ENCODE data around the gene GPBP1L1. TPM values are rescaled to one million over a fixed set of nuclear protein-coding genes. Genes with fewer than 3 reads are reported as not detected.

GPBP1L1 gene
- total RNA-seq, 1 experiment from 2014 or later, result 110 TPM

DNA sequence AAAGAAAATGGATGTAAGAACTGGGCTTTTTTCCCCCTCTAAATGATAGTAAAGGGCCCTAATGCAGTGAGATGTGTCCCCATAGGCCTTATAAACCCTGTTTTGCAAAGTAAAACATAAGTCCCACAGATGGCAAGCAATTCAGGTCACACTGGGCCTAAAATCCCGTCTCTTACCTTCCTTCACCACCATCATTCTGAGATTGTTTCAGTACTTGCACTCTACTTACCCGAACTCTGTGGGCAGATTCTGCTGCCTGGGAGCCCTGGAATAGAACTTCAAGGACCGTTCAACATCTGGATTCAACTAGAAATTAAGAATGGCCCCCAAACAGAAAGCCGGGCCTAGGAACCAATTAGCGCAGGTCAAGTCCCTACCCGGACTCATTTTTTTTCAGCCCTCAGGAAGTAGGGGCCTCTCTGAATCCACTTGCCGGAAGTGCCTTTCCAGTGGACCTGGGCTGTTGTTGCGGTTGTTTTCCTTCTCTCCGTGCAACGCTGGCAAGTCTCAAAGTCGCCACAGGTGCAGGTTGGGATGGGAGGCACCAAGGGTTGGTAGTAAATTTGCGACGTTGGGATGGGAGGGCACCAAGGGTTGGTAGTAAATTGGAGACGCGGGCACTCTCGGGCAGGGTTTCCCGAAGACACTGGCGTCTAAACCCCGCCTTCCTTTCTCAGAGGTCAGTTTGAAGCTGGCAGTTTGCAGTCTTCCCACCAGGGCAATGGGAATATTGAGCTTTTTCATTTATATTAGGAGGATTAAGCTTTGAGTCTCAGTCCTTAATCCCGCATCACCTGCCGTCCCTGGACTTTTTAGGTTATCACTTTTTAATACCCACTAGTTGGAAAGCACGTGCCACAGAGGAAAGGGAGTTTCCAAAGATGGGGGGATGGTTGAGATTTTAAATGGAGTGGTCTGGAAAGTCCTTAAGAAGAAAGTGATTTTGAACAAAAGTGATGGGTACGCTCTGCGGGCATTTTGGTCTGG is 1.7 kb upstream of the GPBP1L1 start, which contains the start of gene TMEM69:
Gene TMEM69, plus strand, starts transcription at position 428 of the 987 bp plus-strand sequence. CDS start 2,888 bp downstream, outside the sequence.
- no peaks in the 10 kb centered on the region for H3K9me3 ChIP-seq (ENCODE audit: control insufficient read depth in 1 of 2, insufficient read depth in 1 of 2, low read depth in 1 of 2, low read length in 2 of 2)
- peaks cover 3 to 23% of the 10 kb centered on the region in 2 experiments; a peak in 3 of 4 replicates for H3K4me1 ChIP-seq (ENCODE audit: control insufficient read depth in 1 of 2, insufficient read depth in 2 of 2, low read length in 2 of 2)
- BruUV-seq (replicated peaks), result TSS peak; percentile 65
- intact Hi-C loops (cut with micrococcal nuclease), result loop anchor here (1.0 to 10.0 kb wide), 4 partner anchors 63 to 491 kb away; partner anchors contain the start of genes IPP, MAST2 and PRDX1
- no peak for TF ChIP-seq CBX3 (IDR thresholded peaks at IDR 0.05; ENCODE audit: low read depth)
- 0 out of 2 replicates have a peak, but pooled peaks have one; percentile 6 for TF ChIP-seq ZFX (IDR thresholded peaks at IDR 0.05)
- TF ChIP-seq ELF1 (IDR thresholded peaks at IDR 0.05; ENCODE audit: borderline replicate concordance, low read depth), result no peak
- TF ChIP-seq, protein P1, sequence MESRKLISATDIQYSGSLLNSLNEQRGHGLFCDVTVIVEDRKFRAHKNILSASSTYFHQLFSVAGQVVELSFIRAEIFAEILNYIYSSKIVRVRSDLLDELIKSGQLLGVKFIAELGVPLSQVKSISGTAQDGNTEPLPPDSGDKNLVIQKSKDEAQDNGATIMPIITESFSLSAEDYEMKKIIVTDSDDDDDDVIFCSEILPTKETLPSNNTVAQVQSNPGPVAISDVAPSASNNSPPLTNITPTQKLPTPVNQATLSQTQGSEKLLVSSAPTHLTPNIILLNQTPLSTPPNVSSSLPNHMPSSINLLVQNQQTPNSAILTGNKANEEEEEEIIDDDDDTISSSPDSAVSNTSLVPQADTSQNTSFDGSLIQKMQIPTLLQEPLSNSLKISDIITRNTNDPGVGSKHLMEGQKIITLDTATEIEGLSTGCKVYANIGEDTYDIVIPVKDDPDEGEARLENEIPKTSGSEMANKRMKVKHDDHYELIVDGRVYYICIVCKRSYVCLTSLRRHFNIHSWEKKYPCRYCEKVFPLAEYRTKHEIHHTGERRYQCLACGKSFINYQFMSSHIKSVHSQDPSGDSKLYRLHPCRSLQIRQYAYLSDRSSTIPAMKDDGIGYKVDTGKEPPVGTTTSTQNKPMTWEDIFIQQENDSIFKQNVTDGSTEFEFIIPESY (IDR thresholded peaks at IDR 0.05; ENCODE audit: extremely low read depth, insufficient replicate concordance, low read length), result no peak
- TF ChIP-seq CEBPB (IDR thresholded peaks at IDR 0.05; ENCODE audit: low read depth), result no peak
- peak; percentile 90 for TF ChIP-seq POLR2AphosphoS5 (IDR thresholded peaks at IDR 0.05; ENCODE audit: low read depth, low read length)
- no peak for TF ChIP-seq SIN3A (IDR thresholded peaks at IDR 0.05; ENCODE audit: low read depth)
- TF ChIP-seq YY1 (IDR thresholded peaks at IDR 0.05; ENCODE audit: extremely low read depth, insufficient replicate concordance, low read depth, low read length), result peak; percentile 87
- no peak for TF ChIP-seq JUND (IDR thresholded peaks at IDR 0.05)
- TF ChIP-seq, protein P2, sequence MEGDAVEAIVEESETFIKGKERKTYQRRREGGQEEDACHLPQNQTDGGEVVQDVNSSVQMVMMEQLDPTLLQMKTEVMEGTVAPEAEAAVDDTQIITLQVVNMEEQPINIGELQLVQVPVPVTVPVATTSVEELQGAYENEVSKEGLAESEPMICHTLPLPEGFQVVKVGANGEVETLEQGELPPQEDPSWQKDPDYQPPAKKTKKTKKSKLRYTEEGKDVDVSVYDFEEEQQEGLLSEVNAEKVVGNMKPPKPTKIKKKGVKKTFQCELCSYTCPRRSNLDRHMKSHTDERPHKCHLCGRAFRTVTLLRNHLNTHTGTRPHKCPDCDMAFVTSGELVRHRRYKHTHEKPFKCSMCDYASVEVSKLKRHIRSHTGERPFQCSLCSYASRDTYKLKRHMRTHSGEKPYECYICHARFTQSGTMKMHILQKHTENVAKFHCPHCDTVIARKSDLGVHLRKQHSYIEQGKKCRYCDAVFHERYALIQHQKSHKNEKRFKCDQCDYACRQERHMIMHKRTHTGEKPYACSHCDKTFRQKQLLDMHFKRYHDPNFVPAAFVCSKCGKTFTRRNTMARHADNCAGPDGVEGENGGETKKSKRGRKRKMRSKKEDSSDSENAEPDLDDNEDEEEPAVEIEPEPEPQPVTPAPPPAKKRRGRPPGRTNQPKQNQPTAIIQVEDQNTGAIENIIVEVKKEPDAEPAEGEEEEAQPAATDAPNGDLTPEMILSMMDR (IDR thresholded peaks at IDR 0.05 in 2 of 3, conservative IDR thresholded peaks at IDR 0.05 in 1 of 3; ENCODE audit: borderline replicate concordance in 1 of 3, insufficient read depth in 1 of 3, low read depth in 2 of 3, low read length in 2 of 3), result peak in 2 of 3 experiments; percentile 17 to 27; a peak in 1 of 6 replicates
- TF ChIP-seq POLR2A (IDR thresholded peaks at IDR 0.05; ENCODE audit: borderline replicate concordance, extremely low read depth, insufficient read depth, insufficient read length), result no peak
- TF ChIP-seq EZH2phosphoT487 (IDR thresholded peaks at IDR 0.05; ENCODE audit: borderline replicate concordance), result no peak
- TF ChIP-seq EGR1 (IDR thresholded peaks at IDR 0.05; ENCODE audit: low read depth), result no peak
- ATAC-seq (peak; percentile 29), DNase-seq (ENCODE audit: low read depth, low spot score) (peak; percentile 88)
- H3K9ac ChIP-seq (ENCODE audit: low read length), result peak within 1 kb of the TSS; percentile 91
- peak within 1 kb of the TSS; percentile 56 to 77 for H3K4me3 ChIP-seq (replicated peaks in 1 of 2; ENCODE audit: low read depth in 1 of 2, low read length in 2 of 2)
- ChIA-PET POLR2A (interaction anchor here (0.5 to 0.9 kb wide), 3 partner anchors 11 to 170 kb away, joined by 3 to 8 read pairs (median 3); no protein-coding TSS in a partner anchor), CTCF (no interaction called here), RAD21 (ENCODE audit: low non-redundant PET in 1 of 2, low total read pairs in 2 of 2, uncharacterized antibody in 2 of 2, unreplicated experiment in 2 of 2) (no interaction called here)
- H3K27me3 ChIP-seq (ENCODE audit: insufficient read depth, low read length), result no peaks in the 10 kb centered on the region
- H2AFZ ChIP-seq (ENCODE audit: low read depth, low read length, poor library complexity, severe bottlenecking), result peak within 1 kb of the TSS; percentile 60
- peak within 1 kb of the TSS; percentile 94 for H3K27ac ChIP-seq (ENCODE audit: low read depth, low read length)
- H3K79me2 ChIP-seq (ENCODE audit: insufficient read depth, low read length), result peaks cover 79% of the 10 kb centered on the region
- peaks cover 7 to 22% of the 10 kb centered on the region in 2 experiments for H3K36me3 ChIP-seq (ENCODE audit: control insufficient read depth in 1 of 2, insufficient read depth in 2 of 2, low read length in 2 of 2)
- H4K20me1 ChIP-seq (ENCODE audit: insufficient read depth), result peaks cover 5% of the 10 kb centered on the region; the same call in 1 of the 2 replicates
- H3K4me2 ChIP-seq (ENCODE audit: low read length), result peak within 1 kb of the TSS; percentile 89
- H3K9me2 ChIP-seq (ENCODE audit: insufficient read depth), result no peaks in the 10 kb centered on the region

All from HCT116 (cell line).